ENCODE results near the gene AMN.

- TF ChIP-seq, protein P1, sequence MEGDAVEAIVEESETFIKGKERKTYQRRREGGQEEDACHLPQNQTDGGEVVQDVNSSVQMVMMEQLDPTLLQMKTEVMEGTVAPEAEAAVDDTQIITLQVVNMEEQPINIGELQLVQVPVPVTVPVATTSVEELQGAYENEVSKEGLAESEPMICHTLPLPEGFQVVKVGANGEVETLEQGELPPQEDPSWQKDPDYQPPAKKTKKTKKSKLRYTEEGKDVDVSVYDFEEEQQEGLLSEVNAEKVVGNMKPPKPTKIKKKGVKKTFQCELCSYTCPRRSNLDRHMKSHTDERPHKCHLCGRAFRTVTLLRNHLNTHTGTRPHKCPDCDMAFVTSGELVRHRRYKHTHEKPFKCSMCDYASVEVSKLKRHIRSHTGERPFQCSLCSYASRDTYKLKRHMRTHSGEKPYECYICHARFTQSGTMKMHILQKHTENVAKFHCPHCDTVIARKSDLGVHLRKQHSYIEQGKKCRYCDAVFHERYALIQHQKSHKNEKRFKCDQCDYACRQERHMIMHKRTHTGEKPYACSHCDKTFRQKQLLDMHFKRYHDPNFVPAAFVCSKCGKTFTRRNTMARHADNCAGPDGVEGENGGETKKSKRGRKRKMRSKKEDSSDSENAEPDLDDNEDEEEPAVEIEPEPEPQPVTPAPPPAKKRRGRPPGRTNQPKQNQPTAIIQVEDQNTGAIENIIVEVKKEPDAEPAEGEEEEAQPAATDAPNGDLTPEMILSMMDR (IDR thresholded peaks at IDR 0.05; ENCODE audit: low read length): no peak
- TF ChIP-seq EZH2 (optimal IDR thresholded peaks at IDR 0.05; ENCODE audit: low read depth, low read length): no peak
Observed at GRCh38 chr14:102907980-102908730, 14.3 kb upstream of the AMN start.

All from MM.1S (cell line).